Activated CD4-positive, alpha-beta T cell treated with anti-CD3 and anti-CD28 coated beads, Interleukin-10, Interleukin-2, amounts not matched to agents 100 ng/mL and 50 ng/mL, durations not matched to agents 16 hours and 8 hours (primary cell): ENCODE results near the gene BBS7.
A peak's percentile ranks its signal among the peaks of the same experiment; 100 is the strongest.

Source experiments
- DNase-seq: peaks from one replicate; pipeline ENCODE4 v3.0.0-alpha.2; 2020

BBS7 gene

GRCh38 chr4:121789960-121790829, 80.1 kb downstream of the BBS7 start:
- no peak for DNase-seq

GRCh38 chr4:121789455-121789854, 80.8 kb downstream of the BBS7 start:
- no peak for DNase-seq

GRCh38 chr4:121788896-121789295, 81.4 kb downstream of the BBS7 start:
- DNase-seq: peak; percentile 63

- DNase-seq: no peak
These were observed 84.1 kb downstream of the BBS7 start for GRCh38 chr4:121786221-121786620.

- DNase-seq: no peak
These were observed 84.8 kb downstream of the BBS7 start for GRCh38 chr4:121785479-121785878.

GRCh38 chr4:121784975-121785374, 85.3 kb downstream of the BBS7 start:
- no peak for DNase-seq

GRCh38 chr4:121784401-121784800, 85.9 kb downstream of the BBS7 start:
- DNase-seq: no peak

GRCh38 chr4:121783210-121783609, 87.1 kb downstream of the BBS7 start:
- DNase-seq: no peak

- no peak for DNase-seq
These were observed 91.2 kb downstream of the BBS7 start for GRCh38 chr4:121778991-121779628.

GRCh38 chr4:121777625-121778024, 92.6 kb downstream of the BBS7 start:
- DNase-seq: no peak

DNA sequence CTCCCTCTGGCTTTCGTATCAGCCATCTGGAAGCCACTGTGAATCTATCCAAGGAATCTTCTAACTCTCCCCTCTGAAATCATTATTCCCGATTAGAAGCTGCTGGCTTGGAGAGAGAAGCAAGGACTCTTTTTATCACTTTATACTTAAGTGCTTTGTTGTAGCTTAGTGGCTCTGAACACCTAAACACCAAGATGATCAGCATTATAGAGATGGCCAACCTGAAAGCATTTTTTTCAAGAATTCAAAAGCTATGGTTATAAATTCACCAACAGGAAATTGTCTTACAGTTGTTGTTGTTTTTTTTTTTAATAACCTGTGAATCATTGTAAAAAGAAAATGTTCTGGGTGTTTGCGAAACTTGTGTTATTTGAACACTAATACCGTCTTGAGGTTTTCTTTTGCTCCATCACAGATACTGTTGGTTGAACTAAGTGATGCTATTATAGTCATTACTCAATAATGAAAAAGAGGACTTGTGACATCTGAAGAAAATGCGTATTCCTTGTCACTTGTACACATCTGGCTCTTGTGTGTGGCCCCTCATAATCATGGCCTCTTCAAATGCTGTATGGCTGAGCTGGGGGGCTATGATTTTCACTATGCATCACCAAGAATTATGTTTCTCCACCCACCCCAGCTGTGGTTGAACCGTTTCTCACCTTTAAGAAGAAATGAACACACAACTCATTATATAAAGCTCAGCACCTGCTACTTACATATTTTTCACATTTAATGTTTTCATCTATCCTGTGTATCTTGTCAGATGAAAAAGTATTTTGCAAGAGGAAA, 93.5 kb downstream of the BBS7 start:
- no peak for DNase-seq
